Activated naive CD4-positive, alpha-beta T cell treated with anti-CD3 and anti-CD28 coated beads, Interleukin-2, amount 50 U/mL, for 24 hours (primary cell): ENCODE data around the gene ANKS1A.
"Not testable (repeated sequence)": the region's sequence is repeated elsewhere in the genome, so short reads cannot be mapped to it uniquely, and the experiment has no call there.

Experiments
- H3K27ac Mint-ChIP-seq: one replicate; pipeline ENCODE4 v1.8.0; 2021; ENCODE audit warnings: mild to moderate bottlenecking, mixed read lengths
- H3K27me3 Mint-ChIP-seq: one replicate; pipeline ENCODE4 v1.8.0; 2021; ENCODE audit warnings: mixed read lengths
- H3K36me3 Mint-ChIP-seq: one replicate; pipeline ENCODE4 v1.8.0; 2021; ENCODE audit warnings: mixed read lengths
- H3K4me1 Mint-ChIP-seq: one replicate; pipeline ENCODE4 v1.8.0; 2021; ENCODE audit warnings: mixed read lengths
- H3K4me3 Mint-ChIP-seq: one replicate; pipeline ENCODE4 v1.8.0; 2021; ENCODE audit warnings: mild to moderate bottlenecking, mixed read lengths
- H3K9me3 Mint-ChIP-seq: one replicate; pipeline ENCODE4 v1.8.0; 2021; ENCODE audit warnings: mixed read lengths

ANKS1A gene

DNA sequence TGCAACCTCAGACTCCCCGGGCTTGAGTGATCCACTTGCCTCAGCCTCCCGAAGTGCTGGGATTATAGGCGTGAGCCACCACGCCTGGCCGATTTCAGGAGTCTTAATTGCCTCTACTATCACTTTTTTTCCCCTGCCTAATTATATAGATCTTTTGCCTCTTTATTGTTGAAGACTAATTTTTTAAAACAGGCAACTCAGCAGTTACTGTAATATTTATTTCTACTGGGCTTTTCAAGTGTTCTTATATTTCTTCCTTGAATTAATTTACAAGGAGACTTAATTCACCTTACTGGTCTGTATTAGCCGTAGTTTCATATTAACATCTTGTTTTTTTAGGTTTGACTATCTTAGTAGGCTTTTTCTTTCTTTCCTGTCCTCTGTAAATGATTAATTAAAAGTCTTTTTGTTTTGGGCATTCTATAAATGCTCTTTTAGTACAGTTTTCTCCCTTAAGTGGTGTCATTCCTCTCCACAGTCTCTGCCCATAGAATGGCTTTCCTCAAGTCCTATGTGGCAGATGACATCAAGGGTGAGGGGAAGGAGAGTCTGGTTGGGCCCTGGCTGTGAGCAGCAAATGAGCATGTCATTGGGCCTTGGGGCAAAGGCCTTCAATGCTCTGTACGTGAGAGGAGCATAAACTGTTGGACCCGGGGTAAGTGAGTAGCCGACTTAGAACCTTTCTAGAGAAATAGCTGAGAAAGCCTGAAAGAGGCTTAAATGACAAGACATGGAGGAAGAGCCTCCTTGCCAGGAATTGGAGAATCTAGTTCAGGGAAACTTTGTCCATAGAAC, 36.0 kb downstream of the ANKS1A start:
- Mint-ChIP-seq H3K27ac (no peak overlapping the region), H3K4me3 (no peak overlapping the region), H3K4me1 (peaks cover 8% of the 10 kb centered on the region), H3K9me3 (no peaks in the 10 kb centered on the region), H3K36me3 (no peaks in the 10 kb centered on the region), H3K27me3 (no peaks in the 10 kb centered on the region)

DNA sequence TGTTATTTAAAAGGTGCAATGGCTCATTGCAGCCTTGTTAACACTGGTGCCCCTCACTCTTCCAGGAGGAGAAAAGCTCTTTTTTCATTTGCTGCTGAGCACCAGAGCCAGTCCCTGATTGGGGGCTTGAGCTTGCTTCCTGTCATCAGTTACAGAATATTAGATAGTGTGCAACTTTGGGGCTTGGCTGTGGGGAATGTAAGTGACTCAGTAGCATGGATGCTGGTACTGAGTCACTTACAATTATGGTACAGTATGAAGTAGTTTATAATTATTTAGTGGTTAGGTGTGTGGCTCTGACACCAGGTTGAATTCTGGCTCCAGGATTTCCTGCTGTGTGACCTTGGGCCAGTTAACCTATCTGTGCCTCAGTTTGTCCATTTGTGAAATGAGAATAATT, 37.6 kb downstream of the ANKS1A start:
- Mint-ChIP-seq H3K4me3 (no peak overlapping the region), H3K36me3 (no peaks in the 10 kb centered on the region), H3K27ac (no peak overlapping the region), H3K4me1 (peaks cover 8% of the 10 kb centered on the region), H3K27me3 (no peaks in the 10 kb centered on the region), H3K9me3 (no peaks in the 10 kb centered on the region)

DNA sequence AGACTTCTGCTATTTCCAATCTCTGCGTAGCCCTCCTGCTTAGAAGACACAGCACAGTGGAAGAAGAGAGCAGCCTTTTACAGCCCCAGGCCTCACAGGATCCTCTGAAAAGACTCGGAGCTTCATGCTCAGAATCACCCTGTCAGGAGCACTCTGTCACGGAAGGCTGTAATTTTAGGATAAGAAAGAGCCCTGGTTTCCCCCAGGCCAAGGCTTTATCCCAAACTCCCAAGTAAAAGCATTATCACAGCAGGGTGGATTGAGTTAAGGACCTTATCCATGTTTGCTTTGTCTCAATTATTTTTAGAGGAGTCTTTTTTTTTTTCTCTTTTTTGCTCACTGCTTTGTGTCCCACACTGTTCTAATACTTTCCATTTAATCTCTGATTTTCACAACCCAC, 39.2 kb downstream of the ANKS1A start:
- H3K9me3 Mint-ChIP-seq, result no peaks in the 10 kb centered on the region
- H3K27me3 Mint-ChIP-seq, result no peaks in the 10 kb centered on the region
- peaks cover 2% of the 10 kb centered on the region for H3K36me3 Mint-ChIP-seq
- no peak overlapping the region for H3K27ac Mint-ChIP-seq
- H3K4me3 Mint-ChIP-seq, result no peak overlapping the region
- peaks cover 8% of the 10 kb centered on the region for H3K4me1 Mint-ChIP-seq

DNA sequence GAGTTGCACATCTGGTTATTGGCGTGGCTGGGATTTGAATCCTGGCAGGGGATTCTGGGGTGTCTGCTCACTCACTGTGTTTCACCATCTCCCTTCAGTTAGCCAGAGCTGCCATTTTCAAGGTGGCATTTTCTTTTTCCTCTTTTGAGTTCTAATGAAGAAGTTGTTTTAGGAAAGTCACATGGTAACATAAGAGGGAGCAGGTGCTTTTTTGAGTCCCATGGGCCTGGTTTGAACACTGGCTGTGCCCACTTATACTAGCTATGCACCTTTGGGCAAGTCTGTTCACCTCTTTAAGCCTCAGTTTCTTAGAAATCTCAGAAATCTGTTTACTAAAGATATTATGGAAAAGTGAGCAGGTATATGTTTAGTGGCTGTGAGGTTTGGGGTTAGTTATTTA, 39.6 kb downstream of the ANKS1A start:
- H3K9me3 Mint-ChIP-seq, result no peaks in the 10 kb centered on the region
- H3K4me3 Mint-ChIP-seq, result no peak overlapping the region
- H3K27me3 Mint-ChIP-seq, result no peaks in the 10 kb centered on the region
- H3K36me3 Mint-ChIP-seq, result peaks cover 2% of the 10 kb centered on the region
- no peak overlapping the region for H3K27ac Mint-ChIP-seq
- H3K4me1 Mint-ChIP-seq, result peaks cover 8% of the 10 kb centered on the region

DNA sequence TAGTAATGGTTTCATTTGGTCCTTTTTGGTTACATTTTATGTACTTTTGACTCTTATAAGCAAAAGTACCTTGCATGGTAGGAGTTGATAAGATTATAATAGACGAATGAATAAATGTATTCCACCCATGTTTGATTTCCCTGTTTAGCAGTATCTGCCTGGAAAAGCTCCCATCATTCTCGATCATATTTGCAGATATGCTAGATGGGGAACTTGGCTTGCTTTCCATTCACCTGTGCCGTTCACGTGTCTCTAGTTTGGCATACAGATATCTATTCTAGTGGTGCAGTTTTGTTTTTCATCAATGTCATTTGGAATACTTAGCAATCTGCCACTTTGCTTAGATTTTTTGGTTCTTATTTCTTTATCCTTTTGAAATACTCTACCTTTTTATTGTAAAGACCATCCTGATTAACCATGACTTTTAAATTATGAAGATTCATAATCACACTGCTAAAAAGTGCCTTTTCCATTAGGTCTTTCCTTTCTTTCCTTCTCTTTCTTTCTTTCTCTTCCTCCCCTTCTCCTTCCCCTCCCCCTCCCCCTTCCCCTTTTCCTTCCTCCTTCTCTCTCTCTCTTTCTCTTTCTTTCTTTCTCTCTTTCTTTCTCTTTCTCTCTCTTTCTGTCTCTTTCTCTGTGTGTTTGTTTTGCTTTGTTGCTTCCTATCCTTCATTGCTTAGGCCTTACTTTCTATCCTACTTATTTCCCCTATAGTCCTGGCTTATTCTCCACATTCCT, 40.4 kb downstream of the ANKS1A start:
- H3K4me1 Mint-ChIP-seq, result peaks cover 8% of the 10 kb centered on the region
- no peaks in the 10 kb centered on the region for H3K27me3 Mint-ChIP-seq
- no peak overlapping the region for H3K4me3 Mint-ChIP-seq
- H3K27ac Mint-ChIP-seq, result no peak overlapping the region
- H3K9me3 Mint-ChIP-seq, result no peaks in the 10 kb centered on the region
- H3K36me3 Mint-ChIP-seq, result peaks cover 4% of the 10 kb centered on the region

GRCh38 chr6:34930221-34930620, 41.2 kb downstream of the ANKS1A start:
- Mint-ChIP-seq H3K4me1 (peaks cover 8% of the 10 kb centered on the region), H3K4me3 (no peak overlapping the region), H3K36me3 (peaks cover 6% of the 10 kb centered on the region), H3K27ac (no peak overlapping the region), H3K27me3 (no peaks in the 10 kb centered on the region), H3K9me3 (no peaks in the 10 kb centered on the region)

DNA sequence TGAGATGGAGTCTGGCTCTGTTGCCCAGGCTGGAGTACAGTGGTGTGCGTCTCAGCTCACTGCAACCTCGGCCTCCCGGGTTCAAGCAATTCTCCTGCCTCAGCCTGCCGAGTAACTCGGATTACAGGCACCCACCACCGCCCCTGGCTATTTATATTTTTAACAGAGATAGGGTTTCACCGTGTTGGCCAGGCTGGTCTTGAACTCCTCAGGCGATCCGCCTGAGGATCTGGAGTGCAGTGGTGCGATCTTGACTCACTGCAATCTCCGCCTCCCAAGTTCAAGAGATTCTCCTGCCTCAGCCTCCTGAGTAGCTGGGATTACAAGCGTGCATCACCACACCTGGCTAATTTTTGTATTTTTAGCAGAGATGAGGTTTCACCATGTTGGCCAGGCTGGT, 43.1 kb downstream of the ANKS1A start:
- H3K9me3 Mint-ChIP-seq, H3K4me3 Mint-ChIP-seq, H3K4me1 Mint-ChIP-seq, H3K36me3 Mint-ChIP-seq, H3K27ac Mint-ChIP-seq, H3K27me3 Mint-ChIP-seq: not testable (repeated sequence)

DNA sequence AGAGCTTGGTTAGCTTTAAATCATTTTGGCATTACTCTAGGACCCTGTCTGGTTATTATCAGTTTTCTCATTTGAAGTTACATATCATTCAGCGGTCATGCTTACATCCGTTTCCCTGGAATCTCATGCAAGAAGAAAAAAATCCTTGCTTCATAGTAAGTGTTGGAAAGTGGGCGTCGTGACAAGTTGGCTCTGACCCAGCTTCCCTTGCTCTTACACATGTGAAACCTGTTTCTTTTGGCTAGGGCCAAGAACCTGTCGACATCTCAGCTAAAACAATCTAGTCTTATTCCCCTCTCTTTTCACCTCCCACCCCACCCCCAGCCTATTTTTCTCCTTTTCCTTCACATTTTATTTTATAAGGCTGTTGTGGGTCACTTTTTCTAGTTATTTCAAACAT, 45.5 kb downstream of the ANKS1A start:
- Mint-ChIP-seq H3K27ac (no peak overlapping the region), H3K4me3 (no peak overlapping the region), H3K4me1 (peaks cover 5% of the 10 kb centered on the region), H3K36me3 (peaks cover 6% of the 10 kb centered on the region), H3K9me3 (no peaks in the 10 kb centered on the region), H3K27me3 (no peaks in the 10 kb centered on the region)

GRCh38 chr6:34938268-34938667, 49.2 kb downstream of the ANKS1A start:
- Mint-ChIP-seq H3K27me3 (no peaks in the 10 kb centered on the region), H3K27ac (no peak overlapping the region), H3K9me3 (no peaks in the 10 kb centered on the region), H3K4me3 (no peak overlapping the region), H3K4me1 (no peaks in the 10 kb centered on the region), H3K36me3 (peaks cover 6% of the 10 kb centered on the region)

DNA sequence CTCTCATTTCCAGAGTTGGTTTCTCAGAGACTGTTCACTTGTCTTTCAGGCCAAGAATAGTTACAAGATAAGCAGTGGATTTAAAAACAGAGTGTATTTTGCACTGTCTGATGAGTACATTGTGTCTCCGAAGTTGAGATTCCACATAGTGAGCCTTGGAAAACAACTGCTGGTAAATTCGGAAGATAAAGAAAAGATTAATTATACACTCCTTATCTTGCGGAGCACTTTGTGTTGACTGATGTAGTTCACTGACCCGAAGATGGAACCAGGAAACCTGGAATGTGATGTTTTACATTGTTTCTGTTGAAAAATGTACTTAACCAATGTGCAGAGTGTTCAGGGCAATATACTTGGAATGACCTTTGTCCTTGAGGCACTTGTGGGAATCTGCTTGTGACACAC, 51.0 kb downstream of the ANKS1A start:
- H3K27ac Mint-ChIP-seq, result no peak overlapping the region
- no peak overlapping the region for H3K4me3 Mint-ChIP-seq
- H3K36me3 Mint-ChIP-seq, result peaks cover 3% of the 10 kb centered on the region
- H3K9me3 Mint-ChIP-seq, result no peaks in the 10 kb centered on the region
- H3K27me3 Mint-ChIP-seq, result no peaks in the 10 kb centered on the region
- H3K4me1 Mint-ChIP-seq, result no peaks in the 10 kb centered on the region

- Mint-ChIP-seq H3K27ac (no peak overlapping the region), H3K4me1 (no peaks in the 10 kb centered on the region), H3K4me3 (no peak overlapping the region), H3K27me3 (no peaks in the 10 kb centered on the region), H3K9me3 (no peaks in the 10 kb centered on the region), H3K36me3 (peaks cover 3% of the 10 kb centered on the region)
These were observed 52.4 kb downstream of the ANKS1A start for GRCh38 chr6:34941421-34941820.

GRCh38 chr6:34945317-34945716, 56.3 kb downstream of the ANKS1A start:
- Mint-ChIP-seq H3K4me3 (no peak overlapping the region), H3K36me3 (peaks cover 1% of the 10 kb centered on the region), H3K9me3 (no peaks in the 10 kb centered on the region), H3K27me3 (no peaks in the 10 kb centered on the region), H3K4me1 (peaks cover 7% of the 10 kb centered on the region), H3K27ac (no peak overlapping the region)

- Mint-ChIP-seq H3K4me1 (peaks cover 7% of the 10 kb centered on the region), H3K4me3 (no peak overlapping the region), H3K36me3 (peaks cover 1% of the 10 kb centered on the region), H3K27ac (no peak overlapping the region), H3K9me3 (no peaks in the 10 kb centered on the region), H3K27me3 (no peaks in the 10 kb centered on the region)
These were observed 58.5 kb downstream of the ANKS1A start for GRCh38 chr6:34947561-34947960.

GRCh38 chr6:34949636-34950035, 60.6 kb downstream of the ANKS1A start:
- H3K36me3 Mint-ChIP-seq, result peaks cover 1% of the 10 kb centered on the region
- peaks cover 11% of the 10 kb centered on the region for H3K4me1 Mint-ChIP-seq
- H3K27me3 Mint-ChIP-seq, result no peaks in the 10 kb centered on the region
- no peak overlapping the region for H3K27ac Mint-ChIP-seq
- H3K4me3 Mint-ChIP-seq, result no peak overlapping the region
- no peaks in the 10 kb centered on the region for H3K9me3 Mint-ChIP-seq

- Mint-ChIP-seq H3K36me3 (no peaks in the 10 kb centered on the region), H3K4me1 (peaks cover 21% of the 10 kb centered on the region), H3K27me3 (no peaks in the 10 kb centered on the region), H3K9me3 (no peaks in the 10 kb centered on the region), H3K27ac (no peak overlapping the region), H3K4me3 (no peak overlapping the region)
These were observed 61.8 kb downstream of the ANKS1A start for GRCh38 chr6:34950849-34951248.

GRCh38 chr6:34951731-34952130, 62.7 kb downstream of the ANKS1A start:
- peaks cover 26% of the 10 kb centered on the region for H3K4me1 Mint-ChIP-seq
- H3K27me3 Mint-ChIP-seq, result no peaks in the 10 kb centered on the region
- no peak overlapping the region for H3K4me3 Mint-ChIP-seq
- no peaks in the 10 kb centered on the region for H3K9me3 Mint-ChIP-seq
- H3K36me3 Mint-ChIP-seq, result no peaks in the 10 kb centered on the region
- no peak overlapping the region for H3K27ac Mint-ChIP-seq
